GM18508 (cell line): Measurements from ENCODE around the gene IKZF3.
A peak's percentile ranks its signal among the peaks of the same experiment; 100 is the strongest.
"Not testable (repeated sequence)": the region's sequence is repeated elsewhere in the genome, so short reads cannot be mapped to it uniquely, and the experiment has no call there.

ENCODE experiments used
- ATAC-seq: cut with Tn5 transposase; IDR thresholded peaks from one replicate; pipeline ENCODE4 v1.9.1; 2021; ENCODE audit warnings: moderate number of reproducible peaks; ENCODE audit not compliant: insufficient read depth, unreplicated experiment

IKZF3 gene

DNA sequence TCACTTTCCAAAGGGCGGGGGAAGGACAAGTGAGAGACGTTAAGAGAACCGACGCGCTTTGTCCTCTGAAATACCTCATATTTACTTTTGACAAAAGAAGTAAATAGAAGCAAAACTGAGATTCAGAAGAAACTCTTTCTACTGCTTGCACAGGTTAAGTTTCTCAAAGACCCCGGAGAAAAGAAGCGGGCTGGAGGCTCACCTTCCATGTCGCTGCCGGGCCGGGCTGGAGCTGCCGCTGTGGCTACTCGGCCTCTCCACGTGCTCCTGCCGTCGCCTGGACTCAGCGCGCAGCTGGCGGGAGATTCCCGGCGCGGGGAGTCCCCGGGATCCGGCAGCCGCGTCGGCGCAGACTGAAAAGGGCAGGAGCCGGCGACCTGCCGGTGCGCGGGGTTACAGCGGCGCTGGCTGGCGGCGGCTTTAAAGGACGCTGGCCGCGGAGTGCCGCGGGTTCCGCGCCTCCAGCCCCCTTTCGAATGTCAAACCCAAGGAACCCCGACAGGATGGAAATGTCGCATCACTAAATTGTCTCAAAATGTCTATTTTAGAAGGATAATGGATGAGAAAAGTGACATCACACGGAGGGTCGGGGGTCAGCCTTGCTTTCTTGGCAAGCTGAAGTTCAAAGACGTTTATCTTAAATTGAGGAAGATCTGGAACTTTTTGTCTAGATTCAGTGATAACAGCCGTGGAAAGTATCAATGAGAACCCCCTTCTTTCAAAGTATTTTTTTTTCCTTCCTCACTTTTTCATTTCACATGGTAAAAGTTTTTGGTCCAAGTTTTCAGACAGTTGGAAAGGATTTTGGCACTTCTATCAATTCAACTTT, at the start of gene IKZF3:
Gene IKZF3 (minus strand): TSS at position 395 of the 829 bp plus-strand sequence. CDS start 186 bp downstream, at position 209.
- ATAC-seq = no peak

DNA sequence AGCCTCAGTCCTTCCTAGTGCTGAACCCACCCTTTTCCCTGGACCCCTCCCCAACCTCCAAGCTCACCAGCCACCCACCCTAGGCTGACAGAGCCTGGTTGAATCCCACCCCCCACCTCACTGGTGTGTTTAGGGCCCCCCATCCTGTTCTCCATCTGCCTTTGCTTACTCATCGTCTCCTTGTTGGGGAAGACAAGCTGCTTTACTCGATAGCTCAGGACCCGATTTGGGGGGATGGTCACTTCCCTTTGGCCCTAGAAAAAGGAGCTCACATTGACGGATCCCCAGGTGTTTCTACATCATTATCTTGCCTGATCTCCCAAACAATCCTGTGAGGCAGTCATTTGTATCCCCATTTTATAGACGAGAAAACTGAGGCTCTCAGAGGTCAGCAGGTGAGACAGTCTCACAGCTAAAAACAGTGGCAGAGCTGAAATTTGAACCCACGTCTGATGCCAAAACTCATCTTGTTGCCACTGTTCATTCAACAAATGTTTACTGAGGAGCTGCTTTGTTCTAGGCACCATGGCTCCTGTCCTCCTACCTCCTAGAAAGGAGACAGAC, 44.8 kb upstream of the IKZF3 start:
- ATAC-seq = no peak

DNA sequence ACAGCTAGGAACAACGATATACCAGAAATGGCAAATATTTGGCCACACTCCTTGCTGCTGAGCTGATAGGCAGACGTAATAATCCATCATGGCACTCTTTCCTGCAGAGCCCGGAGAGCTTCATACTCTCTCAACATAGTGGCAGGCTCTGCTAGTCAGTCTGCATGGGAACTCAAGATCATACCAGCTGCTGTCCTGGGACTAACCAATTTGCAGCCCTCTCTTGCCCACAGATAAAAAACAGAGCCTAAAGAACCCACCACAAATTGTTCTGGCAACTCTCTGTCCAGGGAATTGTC, 40.8 kb upstream of the IKZF3 start:
- no peak for ATAC-seq

DNA sequence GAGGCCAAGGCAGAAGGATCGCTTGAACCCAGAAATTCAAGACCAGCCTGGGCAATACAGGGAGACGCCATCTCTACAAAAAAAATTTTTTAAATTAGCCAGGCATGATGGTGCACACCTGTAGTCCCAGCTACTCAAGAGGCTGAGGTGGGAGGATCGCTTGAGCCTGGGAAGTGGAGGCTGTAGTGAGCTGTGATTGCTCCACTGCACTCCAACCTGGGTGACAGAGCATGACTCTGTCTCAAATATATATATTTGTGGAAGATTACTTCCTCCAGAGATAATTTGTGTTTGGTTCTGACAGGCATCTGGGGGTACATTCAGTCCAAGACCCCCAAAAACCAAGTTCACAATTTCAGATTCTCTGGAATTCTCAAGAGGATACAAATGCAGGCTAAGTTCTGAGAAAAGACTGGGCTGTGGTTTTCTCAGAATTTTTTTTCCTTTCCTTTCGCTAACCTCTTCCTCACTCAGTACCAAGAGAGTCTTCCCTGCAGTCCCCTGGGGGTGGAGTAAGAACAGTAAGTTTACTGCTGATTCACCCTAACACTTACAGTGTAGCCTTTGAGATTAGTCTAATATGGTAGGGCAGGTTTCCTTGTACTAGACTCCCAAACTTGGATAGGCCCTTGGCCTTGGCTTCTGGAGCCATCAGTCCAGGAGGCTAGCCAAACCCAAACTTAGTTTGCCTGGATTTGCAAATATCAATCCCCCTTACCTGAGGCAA, 39.2 kb upstream of the IKZF3 start:
- ATAC-seq = no peak

DNA sequence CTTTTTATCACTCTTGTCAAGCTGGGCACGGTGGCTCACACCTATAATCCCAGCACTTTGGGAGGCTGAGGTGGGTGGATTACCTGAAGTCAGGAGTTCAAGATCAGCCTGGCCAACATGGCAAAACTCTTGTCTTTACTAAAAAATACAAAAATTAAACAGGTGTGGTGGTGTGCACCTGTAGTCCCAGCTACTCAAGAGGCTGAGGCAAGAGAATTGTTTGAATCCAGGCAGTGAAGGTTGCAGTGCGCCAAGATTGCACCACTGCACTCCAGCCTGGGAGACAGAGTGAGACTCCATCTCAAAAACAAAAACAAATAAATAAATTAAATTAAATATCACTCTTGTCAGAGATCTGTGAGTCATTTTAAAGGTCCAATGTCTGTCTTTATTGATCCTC, 37.9 kb upstream of the IKZF3 start:
- ATAC-seq = not testable (repeated sequence)

DNA sequence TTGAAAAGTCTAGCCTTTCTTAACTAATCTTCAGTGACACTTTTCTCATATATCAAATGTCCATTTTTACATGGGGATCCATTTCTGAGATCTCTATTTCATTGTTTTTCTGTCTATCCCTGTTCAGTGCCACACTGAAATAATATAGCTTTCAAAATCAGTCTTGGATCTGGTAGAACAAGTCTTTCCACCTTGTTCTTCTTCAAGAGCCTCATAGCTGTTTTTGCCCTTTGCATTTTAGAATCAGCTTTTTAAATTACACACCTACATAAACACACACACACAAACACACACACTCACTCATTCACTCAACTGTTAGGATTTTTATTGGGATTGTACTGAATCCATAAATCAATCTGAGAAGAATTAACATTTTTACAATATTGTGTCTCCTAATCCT, 35.1 kb upstream of the IKZF3 start:
- no peak for ATAC-seq

DNA sequence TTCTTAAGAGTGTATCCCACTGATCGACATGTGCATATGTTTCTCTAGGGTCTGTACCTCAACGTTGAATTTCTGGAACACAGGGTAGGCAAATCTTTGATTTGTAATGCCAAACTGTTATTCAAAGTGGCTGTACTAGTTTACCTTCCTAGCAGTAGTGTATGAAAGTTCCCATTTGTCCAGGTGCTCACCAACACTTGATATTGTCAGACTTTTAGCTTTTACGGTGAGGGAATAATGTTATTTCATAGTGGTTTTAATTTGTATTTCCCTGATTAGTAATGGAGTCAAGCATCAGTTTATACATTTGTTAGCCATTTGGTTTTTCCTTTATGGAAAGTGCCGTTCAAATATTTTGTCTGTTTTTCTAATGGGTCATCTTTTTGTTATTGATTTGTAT, 34.0 kb upstream of the IKZF3 start:
- ATAC-seq = no peak

DNA sequence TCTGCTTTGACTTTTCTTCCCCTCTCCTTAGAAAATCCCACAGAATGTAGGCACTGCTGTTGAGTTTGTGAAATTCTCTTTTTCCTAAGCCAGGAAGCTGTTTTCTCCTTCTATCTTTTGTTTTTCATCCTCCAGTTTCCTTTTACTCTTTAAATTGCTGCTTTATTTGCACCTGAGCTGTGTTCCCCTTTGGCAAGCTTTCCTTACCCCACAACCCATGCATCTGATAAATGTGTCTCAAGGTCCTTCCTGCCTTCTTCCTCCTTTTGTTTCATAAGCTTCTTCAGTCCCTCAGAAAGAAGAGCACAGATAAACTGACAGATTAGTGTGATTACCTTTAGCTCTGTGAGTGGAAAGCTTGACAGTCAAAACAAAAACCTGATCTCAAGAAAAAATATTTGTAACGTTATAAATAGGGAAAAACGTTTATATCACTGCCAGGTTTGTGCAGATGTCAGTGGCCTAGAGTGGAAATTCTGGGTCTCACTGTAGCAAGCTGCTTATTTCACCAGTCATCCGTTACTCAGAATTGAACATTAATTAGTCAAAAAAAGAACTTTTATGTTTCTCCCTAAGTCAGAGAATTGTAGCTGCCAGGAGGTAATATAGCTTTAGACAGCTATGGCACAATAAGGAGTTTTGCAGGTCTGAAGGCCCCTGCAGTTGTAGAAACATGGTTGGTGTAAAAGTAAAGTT, 30.7 kb upstream of the IKZF3 start:
- no peak for ATAC-seq

DNA sequence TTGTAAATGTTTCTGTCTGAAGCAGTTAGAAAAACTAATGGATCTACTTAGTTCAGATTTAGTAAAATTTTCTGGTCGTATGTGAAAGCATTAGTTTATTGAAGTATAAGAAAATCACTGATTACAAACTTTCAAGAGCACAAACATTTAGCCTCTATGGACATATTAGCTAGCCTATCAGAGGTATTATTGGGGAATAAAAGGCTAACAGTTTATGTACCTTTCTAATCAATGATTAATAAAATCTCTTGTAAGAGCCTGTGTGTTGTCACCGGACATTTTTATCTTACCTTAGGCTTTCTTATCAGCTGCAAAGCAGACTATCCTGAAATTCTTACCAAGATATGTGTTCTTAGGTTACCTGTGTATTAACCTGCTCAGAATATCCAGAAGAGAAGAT, 25.1 kb upstream of the IKZF3 start:
- ATAC-seq = no peak

DNA sequence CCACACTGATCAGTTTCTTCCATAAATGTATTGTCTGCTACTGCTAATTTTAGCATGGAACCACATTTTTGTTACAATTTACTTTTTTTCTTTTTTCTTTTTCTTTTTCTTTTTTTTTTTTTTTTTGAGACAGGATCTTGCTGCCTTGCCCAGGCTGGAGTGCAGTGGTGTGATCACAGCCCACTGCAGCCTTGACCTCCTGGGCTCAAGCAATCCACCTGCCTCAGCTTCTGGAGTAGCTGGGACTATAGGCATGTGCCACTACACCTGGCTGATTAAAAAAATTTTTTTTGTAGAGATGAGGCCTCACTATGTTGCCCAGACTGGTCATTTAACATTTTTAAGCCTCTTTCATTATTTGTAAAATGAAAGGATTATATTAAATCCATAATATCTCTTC, 23.0 kb upstream of the IKZF3 start:
- no peak for ATAC-seq

DNA sequence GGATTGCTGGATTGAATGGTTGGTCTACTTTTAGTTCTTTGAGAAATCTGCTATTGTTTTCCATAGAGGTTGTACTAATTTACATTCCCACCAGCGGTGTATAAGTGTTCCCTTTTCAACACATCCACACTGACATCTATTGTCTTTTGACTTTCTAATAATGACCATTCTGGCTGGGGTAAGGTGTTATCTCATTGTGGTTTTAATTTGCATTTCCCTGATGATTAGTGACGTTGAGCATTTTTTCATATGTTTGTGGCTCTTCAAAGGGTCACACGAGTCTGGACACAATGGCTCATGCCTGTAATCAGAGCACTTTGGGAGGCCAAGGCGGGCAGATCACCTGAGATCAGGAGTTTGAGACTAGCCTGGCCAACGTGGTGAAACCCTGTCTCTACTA, 22.0 kb upstream of the IKZF3 start:
- not testable (repeated sequence) for ATAC-seq

DNA sequence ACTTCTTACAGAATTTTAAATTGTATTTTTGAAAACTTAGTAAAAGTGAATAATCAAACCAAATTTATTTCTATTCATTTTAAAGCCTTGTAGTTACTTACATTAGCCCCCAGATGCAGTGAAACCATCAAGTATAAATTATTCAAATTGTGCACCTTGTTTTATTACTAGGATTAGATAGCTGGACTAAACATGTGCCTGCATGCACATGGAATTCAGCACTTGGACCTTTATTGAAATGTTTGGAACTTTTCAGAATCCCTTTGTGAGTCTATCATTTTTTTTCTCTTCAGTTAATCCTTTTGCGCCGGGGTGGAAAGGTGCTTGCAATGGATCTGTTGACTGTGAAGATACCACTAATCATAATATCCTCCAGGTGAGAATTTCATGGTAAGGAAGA, 8.6 kb upstream of the IKZF3 start:
- no peak for ATAC-seq

DNA sequence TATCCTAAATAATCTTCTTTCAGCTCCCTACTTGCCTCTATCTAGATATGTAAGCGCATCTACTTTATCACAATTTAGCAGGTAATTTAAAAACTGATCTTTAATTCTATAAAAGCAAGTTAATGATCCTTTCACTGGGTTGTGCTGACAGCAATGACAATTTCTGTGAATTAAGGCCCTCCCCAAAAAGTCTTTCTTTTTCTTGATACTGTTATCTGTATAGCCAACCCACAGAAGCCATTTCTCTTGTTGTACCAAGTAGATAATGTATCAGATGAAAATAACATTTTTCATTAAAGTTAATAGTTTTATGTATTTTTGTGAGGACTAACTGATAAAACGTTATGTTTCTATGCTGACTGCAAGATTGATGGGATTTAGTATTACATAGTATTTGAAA, 7.7 kb upstream of the IKZF3 start:
- no peak for ATAC-seq

DNA sequence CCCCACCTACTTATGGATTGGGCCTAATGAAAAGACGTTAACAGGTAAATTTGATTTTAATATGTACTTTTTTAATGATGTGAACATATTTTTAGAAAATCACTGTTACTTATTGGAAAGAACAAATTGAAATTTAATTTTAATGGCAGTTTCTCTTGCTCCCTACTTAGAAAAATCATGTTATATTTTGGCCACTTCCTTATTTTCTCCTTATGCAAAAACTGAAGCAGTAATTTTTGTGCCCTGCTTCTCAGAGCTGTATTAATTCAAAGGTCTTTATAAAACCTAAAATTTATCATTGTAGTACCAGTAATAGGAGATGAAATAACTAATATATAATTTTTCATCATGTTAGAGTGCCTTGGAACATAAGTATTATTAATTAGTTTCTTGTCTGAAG, 6.7 kb upstream of the IKZF3 start:
- ATAC-seq = no peak

DNA sequence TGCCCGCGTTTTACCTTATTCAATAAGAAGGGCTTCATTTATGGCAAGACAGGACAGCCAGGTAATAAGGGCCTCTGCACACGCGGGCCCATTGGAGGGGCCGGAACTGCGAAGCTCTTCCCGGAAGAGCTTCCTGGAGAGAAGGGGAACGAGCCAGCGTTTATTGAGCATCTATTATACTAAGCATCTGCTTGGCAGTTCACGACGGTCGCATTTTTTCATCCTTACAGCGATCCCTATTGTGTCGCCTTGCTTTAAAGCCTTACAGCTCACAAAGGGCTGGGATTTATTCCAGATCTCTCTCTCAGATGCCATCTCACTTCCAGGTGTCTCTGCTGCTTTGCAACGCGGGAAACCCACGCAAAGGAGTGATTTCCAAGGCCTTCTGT, 4.4 kb upstream of the IKZF3 start:
- no peak for ATAC-seq

DNA sequence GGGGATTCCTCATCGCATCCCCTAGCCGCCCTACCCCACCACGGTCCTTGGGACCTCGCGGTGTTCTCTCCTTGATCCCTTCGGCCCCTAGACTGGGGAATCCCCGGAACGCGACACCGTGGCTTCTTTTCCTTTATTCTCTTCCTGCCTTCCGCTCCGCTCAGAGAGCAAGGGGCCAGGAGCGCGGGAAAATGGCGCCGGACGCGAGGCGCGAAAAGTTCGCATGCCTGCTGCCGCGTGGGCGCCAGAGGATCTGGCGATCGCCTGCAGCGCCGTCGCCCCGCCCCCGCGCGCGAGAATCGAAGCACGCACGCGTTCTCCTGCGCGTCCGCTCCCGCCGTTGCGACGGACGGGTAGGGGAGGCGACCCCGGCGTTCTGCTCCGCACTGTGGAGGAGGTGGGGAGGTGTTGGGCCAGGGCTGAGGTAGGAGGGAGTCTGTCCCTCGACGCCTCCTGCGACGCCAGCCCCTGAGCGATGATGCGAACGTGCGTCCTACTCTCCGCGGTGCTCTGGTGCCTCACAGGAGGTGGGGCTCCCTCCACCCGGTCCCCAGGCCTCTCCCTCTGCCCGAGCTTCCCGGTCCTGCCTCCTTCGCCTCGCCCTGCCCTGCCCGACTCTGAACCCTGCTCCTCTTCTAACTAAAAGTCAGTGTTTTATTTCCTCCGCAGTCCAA, 3.9 kb upstream of the IKZF3 start, which contains the start of gene ZPBP2:
Gene ZPBP2 (plus strand): TSS at position 323 of the 674 bp plus-strand sequence. CDS start 153 bp downstream, at position 476.
- no peak for ATAC-seq

DNA sequence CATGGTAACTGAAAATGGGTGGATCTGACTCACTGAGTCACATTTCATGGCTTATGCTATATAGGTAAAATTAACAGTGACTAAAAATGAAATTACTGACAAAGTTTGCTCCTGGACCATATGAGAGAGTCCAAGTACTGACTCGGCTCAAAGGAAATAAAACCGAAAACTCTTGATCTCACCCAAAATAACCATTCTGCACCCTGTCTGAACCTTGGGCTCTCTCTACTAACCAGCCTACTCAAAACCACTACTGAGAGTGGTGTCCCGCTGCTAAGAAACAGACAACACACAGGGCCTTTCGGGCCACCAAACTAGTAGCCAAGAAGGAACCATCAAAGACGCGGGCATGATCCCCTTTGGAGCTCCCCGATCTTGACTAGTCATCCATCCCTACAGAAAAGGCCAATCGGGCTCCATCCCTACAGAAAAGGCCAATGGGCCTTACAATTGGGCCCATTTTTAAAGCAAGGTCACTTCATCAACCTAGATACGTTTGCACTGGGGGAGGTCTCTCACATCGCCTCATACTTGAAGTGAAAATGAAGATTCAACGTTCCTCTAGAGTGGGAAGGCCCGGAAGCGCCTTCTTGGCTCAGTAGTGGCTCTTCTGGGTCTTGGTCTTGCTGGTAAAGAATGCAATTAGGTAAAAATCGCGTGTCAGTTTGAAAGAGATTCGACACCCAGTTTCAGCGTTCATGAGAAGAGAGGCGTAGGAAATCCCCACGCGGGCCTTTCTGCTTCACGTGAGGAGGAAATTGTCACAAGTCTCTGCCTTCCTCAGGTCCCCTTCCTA, 3.2 kb upstream of the IKZF3 start:
- ATAC-seq = peak; percentile 68

DNA sequence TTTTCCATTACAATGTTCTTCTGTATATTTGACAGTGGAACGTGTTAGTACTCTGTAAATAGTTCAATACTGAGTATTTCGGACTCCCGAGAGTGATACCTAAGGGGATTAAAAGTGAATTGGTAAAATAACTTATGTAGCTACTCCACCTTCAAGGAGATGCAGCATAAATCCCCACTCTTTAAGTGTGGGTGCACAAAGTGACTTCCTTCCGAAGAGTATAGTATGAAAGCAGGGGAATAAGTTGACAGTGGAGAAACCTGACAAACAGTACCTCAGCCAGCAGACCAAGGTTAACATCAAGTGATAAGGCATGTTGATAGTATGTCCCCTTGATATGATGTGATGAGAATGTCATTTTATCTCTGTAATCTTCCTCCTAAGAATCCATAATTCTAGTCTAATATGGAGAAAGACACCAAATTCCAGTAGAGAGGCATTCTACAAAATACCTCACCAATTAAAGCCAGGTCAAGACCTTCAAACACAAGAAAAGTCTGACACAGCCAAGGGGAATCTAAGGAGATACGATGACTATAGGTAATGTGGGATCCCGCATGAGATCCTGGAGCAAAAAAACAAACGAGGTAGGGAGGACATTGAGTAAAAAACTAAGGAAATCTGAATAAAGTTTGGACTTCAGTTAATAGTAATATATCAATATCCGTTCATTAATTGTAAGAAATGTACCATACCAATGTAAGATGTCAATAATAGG, 2.1 kb upstream of the IKZF3 start:
- ATAC-seq = no peak
